GM12878 (cell line): ENCODE data around the gene ASTN1.

Source experiments
- HDGF ChIP-seq: fragments of 450-650 bp; IDR thresholded peaks from 2 replicates; pipeline ENCODE4 v1.6.1; 2016; ENCODE audit warnings: antibody characterized with exemption
- NFYA ChIP-seq: IDR thresholded peaks from 2 replicates; pipeline ENCODE4 v1.6.1; 2011; ENCODE audit warnings: low read depth, mild to moderate bottlenecking, low read length, improper control_type of control experiment, borderline replicate concordance
- POLR2AphosphoS2 ChIP-seq: IDR thresholded peaks from 2 replicates; pipeline ENCODE4 v1.6.1; 2011; ENCODE audit warnings: low read depth, mild to moderate bottlenecking, low read length, improper control_type of control experiment, moderate library complexity
- SUZ12 ChIP-seq: fragments of 200-600 bp; sonication (generic); IDR thresholded peaks from one replicate; pipeline ENCODE4 v1.6.1; 2018; ENCODE audit warnings: antibody characterized with exemption, mild to moderate bottlenecking; ENCODE audit not compliant: unreplicated experiment
- ZBTB33 ChIP-seq: fragments of 450-650 bp; IDR thresholded peaks from 2 replicates; pipeline ENCODE4 v1.6.1; 2017; ENCODE audit warnings: mild to moderate bottlenecking
- TF ChIP-seq, protein P1 (sequence below), 3 experiments: IDR thresholded peaks in 2 of 3; conservative IDR thresholded peaks in 1 of 3; 2 replicates each; pipeline ENCODE4 v1.5.1; 2011; ENCODE audit warnings: low read depth in 3 of 3, low read length in 3 of 3, mild to moderate bottlenecking in 3 of 3, control low read depth in 2 of 3, moderate library complexity in 2 of 3, inconsistent platforms in 1 of 3, mixed read lengths in 1 of 3; ENCODE audit not compliant: control insufficient read depth in 2 of 3, insufficient read depth in 1 of 3; ENCODE audit errors: extremely low read depth in 1 of 3

DNA sequence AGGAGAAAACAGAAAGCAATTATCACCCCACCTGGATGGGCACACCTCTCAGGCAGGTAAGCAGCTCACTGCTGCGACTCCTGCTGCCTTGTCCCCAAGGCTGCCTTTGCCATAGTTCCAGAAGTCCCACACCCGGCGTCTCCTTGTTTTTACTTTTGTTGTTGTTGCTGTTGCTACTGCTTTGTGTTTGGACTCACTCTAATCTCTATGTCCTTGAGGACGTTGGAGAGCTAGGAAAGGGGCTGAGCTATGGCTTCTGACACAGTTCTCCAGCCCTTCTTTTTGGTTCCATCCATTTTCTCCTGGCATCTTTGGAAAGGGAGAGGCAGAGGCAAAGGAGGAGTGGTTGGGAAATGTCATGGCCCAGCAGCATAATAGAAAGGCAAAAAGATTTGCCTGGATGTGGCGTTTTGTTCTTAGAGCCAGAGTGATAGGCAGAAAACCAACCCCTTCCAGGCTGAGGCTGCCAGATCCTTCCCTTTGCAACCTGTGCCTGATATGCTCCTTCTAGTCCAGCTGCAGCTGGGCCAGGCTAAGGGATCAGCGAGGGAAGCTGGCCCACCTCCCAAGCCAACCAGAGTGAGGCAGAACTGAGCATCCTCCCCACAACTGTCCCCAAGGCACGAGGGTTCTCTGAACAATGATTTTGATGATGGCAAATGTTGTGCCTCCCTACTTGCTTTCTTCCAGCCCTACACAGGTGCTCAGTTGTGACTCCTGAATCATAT lies 270.7 kb downstream of the ASTN1 start:
- no peak for TF ChIP-seq ZBTB33
- TF ChIP-seq SUZ12 = no peak
- TF ChIP-seq, protein P1, sequence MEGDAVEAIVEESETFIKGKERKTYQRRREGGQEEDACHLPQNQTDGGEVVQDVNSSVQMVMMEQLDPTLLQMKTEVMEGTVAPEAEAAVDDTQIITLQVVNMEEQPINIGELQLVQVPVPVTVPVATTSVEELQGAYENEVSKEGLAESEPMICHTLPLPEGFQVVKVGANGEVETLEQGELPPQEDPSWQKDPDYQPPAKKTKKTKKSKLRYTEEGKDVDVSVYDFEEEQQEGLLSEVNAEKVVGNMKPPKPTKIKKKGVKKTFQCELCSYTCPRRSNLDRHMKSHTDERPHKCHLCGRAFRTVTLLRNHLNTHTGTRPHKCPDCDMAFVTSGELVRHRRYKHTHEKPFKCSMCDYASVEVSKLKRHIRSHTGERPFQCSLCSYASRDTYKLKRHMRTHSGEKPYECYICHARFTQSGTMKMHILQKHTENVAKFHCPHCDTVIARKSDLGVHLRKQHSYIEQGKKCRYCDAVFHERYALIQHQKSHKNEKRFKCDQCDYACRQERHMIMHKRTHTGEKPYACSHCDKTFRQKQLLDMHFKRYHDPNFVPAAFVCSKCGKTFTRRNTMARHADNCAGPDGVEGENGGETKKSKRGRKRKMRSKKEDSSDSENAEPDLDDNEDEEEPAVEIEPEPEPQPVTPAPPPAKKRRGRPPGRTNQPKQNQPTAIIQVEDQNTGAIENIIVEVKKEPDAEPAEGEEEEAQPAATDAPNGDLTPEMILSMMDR (IDR thresholded peaks at IDR 0.05 in 2 of 3, conservative IDR thresholded peaks at IDR 0.05 in 1 of 3; ENCODE audit: control insufficient read depth in 2 of 3, extremely low read depth in 1 of 3, insufficient read depth in 1 of 3, low read depth in 3 of 3, low read length in 3 of 3) = no peak
- no peak for TF ChIP-seq NFYA
- TF ChIP-seq HDGF = no peak
- no peak for TF ChIP-seq POLR2AphosphoS2
